DND-41 (cell line): Measurements from ENCODE around the gene MTHFR.

ENCODE experiments used
- EZH2 ChIP-seq: IDR thresholded peaks from 3 replicates; pipeline ENCODE4 v1.6.1; 2012; ENCODE audit warnings: borderline replicate concordance, low read depth, mild to moderate bottlenecking, moderate library complexity, low read length, inconsistent platforms; ENCODE audit not compliant: severe bottlenecking
- TF ChIP-seq, protein P1 (sequence below): IDR thresholded peaks from 2 replicates; pipeline ENCODE4 v1.5.1; 2012; ENCODE audit warnings: borderline replicate concordance, low read length, moderate library complexity, mild to moderate bottlenecking; ENCODE audit not compliant: poor library complexity, severe bottlenecking; ENCODE audit errors: extremely low read depth

DNA sequence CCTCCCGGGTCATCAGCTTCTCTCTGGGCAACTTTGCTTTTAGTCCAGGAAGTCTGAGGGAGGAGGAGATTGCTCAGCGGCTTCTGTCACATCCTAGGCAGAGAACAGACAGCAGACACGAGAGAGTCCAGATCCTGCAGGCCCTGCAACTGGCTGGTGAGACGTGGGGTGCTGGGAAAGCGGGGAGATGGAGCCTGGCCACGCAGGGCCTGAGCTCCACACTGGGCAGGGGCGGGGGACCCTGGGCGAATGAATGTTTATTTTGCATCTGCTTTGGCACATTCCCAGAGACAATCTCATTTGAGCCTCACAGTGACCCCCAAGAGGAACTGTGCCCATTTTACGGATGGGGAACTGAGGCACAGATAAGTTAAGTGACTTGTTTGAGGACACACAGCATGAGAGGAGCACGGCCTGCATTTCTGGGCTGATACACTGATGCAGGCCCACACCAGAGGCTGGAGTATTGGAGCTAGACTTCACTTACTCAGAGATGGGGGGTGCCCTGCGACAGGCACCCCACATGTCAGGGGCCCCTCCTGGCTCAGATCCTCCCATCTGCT lies 34.2 kb downstream of the MTHFR start:
- TF ChIP-seq EZH2 = no peak
- TF ChIP-seq, protein P1, sequence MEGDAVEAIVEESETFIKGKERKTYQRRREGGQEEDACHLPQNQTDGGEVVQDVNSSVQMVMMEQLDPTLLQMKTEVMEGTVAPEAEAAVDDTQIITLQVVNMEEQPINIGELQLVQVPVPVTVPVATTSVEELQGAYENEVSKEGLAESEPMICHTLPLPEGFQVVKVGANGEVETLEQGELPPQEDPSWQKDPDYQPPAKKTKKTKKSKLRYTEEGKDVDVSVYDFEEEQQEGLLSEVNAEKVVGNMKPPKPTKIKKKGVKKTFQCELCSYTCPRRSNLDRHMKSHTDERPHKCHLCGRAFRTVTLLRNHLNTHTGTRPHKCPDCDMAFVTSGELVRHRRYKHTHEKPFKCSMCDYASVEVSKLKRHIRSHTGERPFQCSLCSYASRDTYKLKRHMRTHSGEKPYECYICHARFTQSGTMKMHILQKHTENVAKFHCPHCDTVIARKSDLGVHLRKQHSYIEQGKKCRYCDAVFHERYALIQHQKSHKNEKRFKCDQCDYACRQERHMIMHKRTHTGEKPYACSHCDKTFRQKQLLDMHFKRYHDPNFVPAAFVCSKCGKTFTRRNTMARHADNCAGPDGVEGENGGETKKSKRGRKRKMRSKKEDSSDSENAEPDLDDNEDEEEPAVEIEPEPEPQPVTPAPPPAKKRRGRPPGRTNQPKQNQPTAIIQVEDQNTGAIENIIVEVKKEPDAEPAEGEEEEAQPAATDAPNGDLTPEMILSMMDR = no peak
